Measurements from ENCODE around the gene PIK3R6.

DNA sequence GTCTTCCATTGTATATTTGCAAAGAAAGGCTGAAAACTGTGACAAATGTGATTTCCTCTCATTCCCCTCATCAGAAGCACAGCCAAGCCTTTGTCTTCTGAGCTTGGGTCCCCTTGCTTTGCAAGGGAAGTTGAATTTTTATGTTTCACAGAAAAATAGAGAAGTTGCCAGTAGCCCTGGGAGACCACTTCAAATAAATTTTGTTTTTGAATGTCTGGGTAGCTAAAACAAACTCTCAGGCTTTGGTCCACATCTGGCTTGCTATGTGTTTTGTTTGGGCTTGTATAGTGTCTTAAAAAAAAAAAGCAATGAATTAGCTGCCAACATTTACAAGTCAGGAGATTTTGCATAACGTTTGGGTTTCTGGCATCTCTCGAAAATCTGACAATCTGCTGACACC, 24.1 kb downstream of the PIK3R6 start:
- TF ChIP-seq, protein P1, sequence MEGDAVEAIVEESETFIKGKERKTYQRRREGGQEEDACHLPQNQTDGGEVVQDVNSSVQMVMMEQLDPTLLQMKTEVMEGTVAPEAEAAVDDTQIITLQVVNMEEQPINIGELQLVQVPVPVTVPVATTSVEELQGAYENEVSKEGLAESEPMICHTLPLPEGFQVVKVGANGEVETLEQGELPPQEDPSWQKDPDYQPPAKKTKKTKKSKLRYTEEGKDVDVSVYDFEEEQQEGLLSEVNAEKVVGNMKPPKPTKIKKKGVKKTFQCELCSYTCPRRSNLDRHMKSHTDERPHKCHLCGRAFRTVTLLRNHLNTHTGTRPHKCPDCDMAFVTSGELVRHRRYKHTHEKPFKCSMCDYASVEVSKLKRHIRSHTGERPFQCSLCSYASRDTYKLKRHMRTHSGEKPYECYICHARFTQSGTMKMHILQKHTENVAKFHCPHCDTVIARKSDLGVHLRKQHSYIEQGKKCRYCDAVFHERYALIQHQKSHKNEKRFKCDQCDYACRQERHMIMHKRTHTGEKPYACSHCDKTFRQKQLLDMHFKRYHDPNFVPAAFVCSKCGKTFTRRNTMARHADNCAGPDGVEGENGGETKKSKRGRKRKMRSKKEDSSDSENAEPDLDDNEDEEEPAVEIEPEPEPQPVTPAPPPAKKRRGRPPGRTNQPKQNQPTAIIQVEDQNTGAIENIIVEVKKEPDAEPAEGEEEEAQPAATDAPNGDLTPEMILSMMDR (IDR thresholded peaks at IDR 0.05), result no peak
- no peak for TF ChIP-seq EZH2 (IDR thresholded peaks at IDR 0.05; ENCODE audit: borderline replicate concordance, insufficient read depth, low read depth, low read length, poor library complexity, severe bottlenecking)

All from B cell (primary cell).